ENCODE data around the gene TSPAN9.

DNA sequence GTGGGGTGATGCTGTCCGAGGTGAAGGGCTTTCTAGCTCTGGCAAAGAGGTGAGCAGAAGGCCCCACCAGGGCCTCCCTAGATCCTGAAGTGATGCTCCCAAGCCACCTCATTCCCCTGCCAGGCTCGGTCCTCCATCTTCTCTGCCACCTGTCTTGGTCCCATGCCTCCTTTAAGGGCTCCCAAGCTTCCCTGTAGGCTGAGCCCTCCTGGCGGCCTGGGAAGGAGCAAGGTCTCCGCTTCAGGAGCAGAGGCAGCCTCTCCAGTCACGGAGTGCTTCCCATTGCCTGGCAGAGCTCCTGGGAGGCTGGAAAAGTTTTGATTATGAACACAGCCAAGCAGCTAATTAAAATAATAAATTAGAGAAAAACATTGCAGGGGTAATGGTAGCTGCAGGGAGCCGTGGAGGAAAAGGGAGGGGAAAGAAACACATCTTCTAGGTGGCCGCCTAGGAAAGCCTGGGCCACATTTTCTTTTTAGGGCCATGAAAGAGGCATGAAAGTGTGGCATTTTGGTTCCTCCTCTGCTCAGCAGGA lies 253.9 kb downstream of the TSPAN9 start:
- no peak for TF ChIP-seq EZH2 (IDR thresholded peaks at IDR 0.05; ENCODE audit: low read depth, unreplicated experiment)
- TF ChIP-seq POLR2AphosphoS5 (IDR thresholded peaks at IDR 0.05; ENCODE audit: low read depth): no peak
- TF ChIP-seq, protein P1, sequence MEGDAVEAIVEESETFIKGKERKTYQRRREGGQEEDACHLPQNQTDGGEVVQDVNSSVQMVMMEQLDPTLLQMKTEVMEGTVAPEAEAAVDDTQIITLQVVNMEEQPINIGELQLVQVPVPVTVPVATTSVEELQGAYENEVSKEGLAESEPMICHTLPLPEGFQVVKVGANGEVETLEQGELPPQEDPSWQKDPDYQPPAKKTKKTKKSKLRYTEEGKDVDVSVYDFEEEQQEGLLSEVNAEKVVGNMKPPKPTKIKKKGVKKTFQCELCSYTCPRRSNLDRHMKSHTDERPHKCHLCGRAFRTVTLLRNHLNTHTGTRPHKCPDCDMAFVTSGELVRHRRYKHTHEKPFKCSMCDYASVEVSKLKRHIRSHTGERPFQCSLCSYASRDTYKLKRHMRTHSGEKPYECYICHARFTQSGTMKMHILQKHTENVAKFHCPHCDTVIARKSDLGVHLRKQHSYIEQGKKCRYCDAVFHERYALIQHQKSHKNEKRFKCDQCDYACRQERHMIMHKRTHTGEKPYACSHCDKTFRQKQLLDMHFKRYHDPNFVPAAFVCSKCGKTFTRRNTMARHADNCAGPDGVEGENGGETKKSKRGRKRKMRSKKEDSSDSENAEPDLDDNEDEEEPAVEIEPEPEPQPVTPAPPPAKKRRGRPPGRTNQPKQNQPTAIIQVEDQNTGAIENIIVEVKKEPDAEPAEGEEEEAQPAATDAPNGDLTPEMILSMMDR (conservative IDR thresholded peaks at IDR 0.05; ENCODE audit: low read depth in 2 of 2): no peak
- TF ChIP-seq, protein P2, sequence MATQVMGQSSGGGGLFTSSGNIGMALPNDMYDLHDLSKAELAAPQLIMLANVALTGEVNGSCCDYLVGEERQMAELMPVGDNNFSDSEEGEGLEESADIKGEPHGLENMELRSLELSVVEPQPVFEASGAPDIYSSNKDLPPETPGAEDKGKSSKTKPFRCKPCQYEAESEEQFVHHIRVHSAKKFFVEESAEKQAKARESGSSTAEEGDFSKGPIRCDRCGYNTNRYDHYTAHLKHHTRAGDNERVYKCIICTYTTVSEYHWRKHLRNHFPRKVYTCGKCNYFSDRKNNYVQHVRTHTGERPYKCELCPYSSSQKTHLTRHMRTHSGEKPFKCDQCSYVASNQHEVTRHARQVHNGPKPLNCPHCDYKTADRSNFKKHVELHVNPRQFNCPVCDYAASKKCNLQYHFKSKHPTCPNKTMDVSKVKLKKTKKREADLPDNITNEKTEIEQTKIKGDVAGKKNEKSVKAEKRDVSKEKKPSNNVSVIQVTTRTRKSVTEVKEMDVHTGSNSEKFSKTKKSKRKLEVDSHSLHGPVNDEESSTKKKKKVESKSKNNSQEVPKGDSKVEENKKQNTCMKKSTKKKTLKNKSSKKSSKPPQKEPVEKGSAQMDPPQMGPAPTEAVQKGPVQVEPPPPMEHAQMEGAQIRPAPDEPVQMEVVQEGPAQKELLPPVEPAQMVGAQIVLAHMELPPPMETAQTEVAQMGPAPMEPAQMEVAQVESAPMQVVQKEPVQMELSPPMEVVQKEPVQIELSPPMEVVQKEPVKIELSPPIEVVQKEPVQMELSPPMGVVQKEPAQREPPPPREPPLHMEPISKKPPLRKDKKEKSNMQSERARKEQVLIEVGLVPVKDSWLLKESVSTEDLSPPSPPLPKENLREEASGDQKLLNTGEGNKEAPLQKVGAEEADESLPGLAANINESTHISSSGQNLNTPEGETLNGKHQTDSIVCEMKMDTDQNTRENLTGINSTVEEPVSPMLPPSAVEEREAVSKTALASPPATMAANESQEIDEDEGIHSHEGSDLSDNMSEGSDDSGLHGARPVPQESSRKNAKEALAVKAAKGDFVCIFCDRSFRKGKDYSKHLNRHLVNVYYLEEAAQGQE (IDR thresholded peaks at IDR 0.05; ENCODE audit: unreplicated experiment): no peak
- TF ChIP-seq JUNB (IDR thresholded peaks at IDR 0.05; ENCODE audit: unreplicated experiment): no peak
